ENCODE results near the gene FAM171A2.

GRCh38 chr17:44383861-44384260 lies 20.2 kb upstream of the FAM171A2 start:
- TF ChIP-seq ZNF423 (CRISPR knock-in tag; IDR thresholded peaks at IDR 0.05), result no peak
- TF ChIP-seq, protein P1, sequence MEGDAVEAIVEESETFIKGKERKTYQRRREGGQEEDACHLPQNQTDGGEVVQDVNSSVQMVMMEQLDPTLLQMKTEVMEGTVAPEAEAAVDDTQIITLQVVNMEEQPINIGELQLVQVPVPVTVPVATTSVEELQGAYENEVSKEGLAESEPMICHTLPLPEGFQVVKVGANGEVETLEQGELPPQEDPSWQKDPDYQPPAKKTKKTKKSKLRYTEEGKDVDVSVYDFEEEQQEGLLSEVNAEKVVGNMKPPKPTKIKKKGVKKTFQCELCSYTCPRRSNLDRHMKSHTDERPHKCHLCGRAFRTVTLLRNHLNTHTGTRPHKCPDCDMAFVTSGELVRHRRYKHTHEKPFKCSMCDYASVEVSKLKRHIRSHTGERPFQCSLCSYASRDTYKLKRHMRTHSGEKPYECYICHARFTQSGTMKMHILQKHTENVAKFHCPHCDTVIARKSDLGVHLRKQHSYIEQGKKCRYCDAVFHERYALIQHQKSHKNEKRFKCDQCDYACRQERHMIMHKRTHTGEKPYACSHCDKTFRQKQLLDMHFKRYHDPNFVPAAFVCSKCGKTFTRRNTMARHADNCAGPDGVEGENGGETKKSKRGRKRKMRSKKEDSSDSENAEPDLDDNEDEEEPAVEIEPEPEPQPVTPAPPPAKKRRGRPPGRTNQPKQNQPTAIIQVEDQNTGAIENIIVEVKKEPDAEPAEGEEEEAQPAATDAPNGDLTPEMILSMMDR (IDR thresholded peaks at IDR 0.05), result no peak

All from WTC11 (cell line).